Measurements from ENCODE around the gene LRRC2. TPM values are rescaled to one million over a fixed set of nuclear protein-coding genes. Genes with fewer than 3 reads are reported as not detected.

LRRC2 gene, protein sequence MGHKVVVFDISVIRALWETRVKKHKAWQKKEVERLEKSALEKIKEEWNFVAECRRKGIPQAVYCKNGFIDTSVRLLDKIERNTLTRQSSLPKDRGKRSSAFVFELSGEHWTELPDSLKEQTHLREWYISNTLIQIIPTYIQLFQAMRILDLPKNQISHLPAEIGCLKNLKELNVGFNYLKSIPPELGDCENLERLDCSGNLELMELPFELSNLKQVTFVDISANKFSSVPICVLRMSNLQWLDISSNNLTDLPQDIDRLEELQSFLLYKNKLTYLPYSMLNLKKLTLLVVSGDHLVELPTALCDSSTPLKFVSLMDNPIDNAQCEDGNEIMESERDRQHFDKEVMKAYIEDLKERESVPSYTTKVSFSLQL
- total RNA-seq: under 1 TPM in 1 of 2 donors, not detected in 1; 0.19 TPM

DNA sequence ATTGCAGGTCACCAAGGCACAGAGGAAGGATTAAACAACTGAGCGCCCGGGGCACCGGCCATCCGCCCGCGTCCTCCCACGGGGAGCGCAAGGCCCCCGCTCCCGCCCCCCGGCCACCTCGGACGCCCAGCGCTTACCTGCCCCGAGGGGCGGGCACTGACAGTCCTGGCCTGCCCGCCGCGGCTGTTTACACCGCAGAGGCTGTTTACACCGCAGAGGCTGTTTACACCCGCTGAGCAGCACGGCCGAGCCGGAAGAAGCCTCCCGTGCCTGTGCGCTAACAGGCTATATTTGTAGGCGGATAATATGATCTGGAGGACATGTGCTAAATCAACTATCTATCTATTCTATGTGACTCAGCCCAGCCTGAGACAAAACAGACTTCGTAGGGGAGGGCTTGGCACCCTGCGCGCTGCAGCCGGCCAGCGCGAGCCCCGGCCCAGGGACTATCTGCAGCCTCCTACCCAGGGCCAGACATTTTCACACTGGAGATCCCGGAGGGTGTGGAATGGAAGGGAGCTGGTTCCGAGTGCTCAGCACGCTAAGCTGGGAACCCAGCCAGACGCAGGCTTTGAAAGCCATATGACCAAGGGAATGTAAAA is at the start of gene LRRC2:
Gene LRRC2, minus strand, starts transcription at position 263 of the 602 bp plus-strand sequence. CDS start 14,711 bp downstream, outside the sequence.
- peaks cover 10% of the 10 kb centered on the region for H3K4me1 Mint-ChIP-seq (ENCODE audit: low read depth)
- no peak within 1 kb of the TSS for H3K27ac Mint-ChIP-seq
- H3K4me3 Mint-ChIP-seq: peak within 1 kb of the TSS; percentile 74 to 77
- H3K9me3 Mint-ChIP-seq: peaks cover 0 to 2% of the 10 kb centered on the region in 2 donors
- no peaks in the 10 kb centered on the region for H3K36me3 Mint-ChIP-seq (ENCODE audit: insufficient read depth in 2 of 2)
- H3K27me3 Mint-ChIP-seq (ENCODE audit: low read depth): peaks cover 48% of the 10 kb centered on the region
- DNase-seq: peak; percentile 18 to 19
- ATAC-seq (replicated peaks in 1 of 2): peak; percentile 69 to 70

DNA sequence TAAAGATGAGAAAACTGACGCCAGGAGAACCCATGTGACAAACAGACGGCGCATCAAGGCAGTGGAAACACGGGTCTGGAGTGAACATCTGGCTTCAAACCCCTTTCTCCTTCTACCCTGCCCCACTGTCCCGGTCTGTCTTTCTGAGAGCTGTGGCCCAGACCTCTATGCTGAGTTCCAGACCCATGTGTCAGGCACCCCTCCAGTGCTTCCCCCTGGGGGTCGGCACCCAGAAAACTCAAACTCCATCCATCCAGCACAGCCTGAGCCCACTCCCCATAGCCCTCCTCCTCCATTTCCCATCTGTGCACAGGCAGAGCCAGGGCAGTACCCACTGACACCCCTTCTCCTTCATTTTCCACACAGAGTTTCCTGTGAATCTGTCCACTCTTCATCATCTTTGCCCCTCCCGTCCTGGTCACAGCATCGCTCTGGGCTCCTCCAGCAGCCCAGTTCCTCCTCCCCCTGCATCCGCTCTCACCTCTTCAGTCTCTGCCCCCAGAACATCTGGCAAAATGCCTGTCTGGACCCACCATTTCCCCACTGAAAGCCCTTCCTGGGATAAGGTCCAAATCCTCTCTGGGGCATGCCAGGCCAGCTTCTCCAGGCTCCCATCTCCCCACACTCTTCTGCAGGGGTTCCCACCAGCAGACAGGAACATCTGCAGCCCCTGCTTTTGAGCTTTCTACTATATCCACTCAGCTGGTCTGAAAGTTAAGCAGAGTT is 49.1 kb upstream of the LRRC2 start:
- Mint-ChIP-seq H3K27me3 (ENCODE audit: low read depth) (peaks cover 14% of the 10 kb centered on the region), H3K27ac (no peak overlapping the region), H3K4me3 (no peak overlapping the region), H3K4me1 (ENCODE audit: low read depth) (no peaks in the 10 kb centered on the region), H3K9me3 (no peaks in the 10 kb centered on the region), H3K36me3 (ENCODE audit: insufficient read depth in 2 of 2) (no peaks in the 10 kb centered on the region)
- ATAC-seq (replicated peaks in 1 of 2) (no peak), DNase-seq (no peak)

DNA sequence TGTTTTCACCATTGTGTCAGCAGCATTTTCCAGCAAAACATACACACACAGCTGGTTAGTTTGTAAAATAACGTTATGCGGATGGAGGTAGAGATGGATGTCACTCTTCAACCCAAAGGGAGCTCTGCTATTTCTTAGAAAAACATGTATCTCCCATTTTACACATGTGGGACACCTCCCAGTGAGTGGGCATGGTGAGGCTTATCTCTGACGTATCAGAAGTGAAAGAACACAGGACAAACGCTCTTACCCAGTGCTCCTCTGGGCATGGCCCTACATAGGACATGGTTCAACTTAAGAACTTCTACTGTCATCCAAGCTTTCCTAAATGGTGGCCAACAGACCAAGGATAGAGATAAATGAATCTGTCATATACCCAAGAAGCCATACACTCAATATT is 48.3 kb upstream of the LRRC2 start:
- ATAC-seq (replicated peaks in 1 of 2) (no peak), DNase-seq (no peak)
- no peaks in the 10 kb centered on the region for H3K36me3 Mint-ChIP-seq (ENCODE audit: insufficient read depth in 2 of 2)
- no peaks in the 10 kb centered on the region for H3K9me3 Mint-ChIP-seq
- H3K27ac Mint-ChIP-seq: no peak overlapping the region
- H3K27me3 Mint-ChIP-seq (ENCODE audit: low read depth): peaks cover 9% of the 10 kb centered on the region
- H3K4me3 Mint-ChIP-seq: no peak overlapping the region
- H3K4me1 Mint-ChIP-seq (ENCODE audit: low read depth): no peaks in the 10 kb centered on the region

DNA sequence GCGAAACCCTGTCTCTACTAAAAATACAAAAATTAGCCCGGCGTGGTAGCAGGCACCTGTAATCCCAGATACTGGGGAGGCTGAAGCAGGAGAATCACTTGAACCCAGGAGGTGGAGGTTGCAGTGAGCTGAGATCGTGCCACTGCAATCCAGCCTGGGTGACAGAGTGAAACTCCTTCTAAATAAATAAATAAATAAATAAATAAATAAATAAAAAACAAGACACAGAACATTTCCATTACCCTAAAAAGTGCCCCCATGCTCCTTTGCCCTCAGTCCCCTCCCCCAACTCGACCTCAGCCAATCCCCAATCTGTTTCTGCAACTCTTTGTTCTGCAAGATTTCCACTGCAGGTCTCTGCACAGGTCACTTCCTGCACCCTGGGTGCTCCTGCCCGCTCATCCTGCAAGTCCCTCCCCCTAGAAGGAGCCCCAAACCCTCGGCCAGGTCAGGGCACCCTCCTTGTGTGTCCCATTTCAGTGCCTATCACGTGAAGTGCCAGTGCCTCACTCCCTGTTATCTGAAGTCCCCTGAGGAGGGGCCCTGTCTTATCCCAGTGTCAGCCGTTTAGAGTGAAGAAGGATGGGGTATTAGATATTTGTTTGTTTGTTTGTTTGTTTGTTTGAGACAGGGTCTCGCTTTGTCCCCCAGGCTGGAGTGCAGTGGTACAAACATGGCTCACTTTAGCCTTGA is 47.4 kb upstream of the LRRC2 start:
- no peaks in the 10 kb centered on the region for H3K4me1 Mint-ChIP-seq (ENCODE audit: low read depth)
- no peaks in the 10 kb centered on the region for H3K36me3 Mint-ChIP-seq (ENCODE audit: insufficient read depth in 2 of 2)
- DNase-seq (no peak), ATAC-seq (replicated peaks in 1 of 2) (no peak)
- H3K4me3 Mint-ChIP-seq: no peak overlapping the region
- H3K9me3 Mint-ChIP-seq: no peaks in the 10 kb centered on the region
- no peak overlapping the region for H3K27ac Mint-ChIP-seq
- H3K27me3 Mint-ChIP-seq (ENCODE audit: low read depth): peaks cover 9% of the 10 kb centered on the region

DNA sequence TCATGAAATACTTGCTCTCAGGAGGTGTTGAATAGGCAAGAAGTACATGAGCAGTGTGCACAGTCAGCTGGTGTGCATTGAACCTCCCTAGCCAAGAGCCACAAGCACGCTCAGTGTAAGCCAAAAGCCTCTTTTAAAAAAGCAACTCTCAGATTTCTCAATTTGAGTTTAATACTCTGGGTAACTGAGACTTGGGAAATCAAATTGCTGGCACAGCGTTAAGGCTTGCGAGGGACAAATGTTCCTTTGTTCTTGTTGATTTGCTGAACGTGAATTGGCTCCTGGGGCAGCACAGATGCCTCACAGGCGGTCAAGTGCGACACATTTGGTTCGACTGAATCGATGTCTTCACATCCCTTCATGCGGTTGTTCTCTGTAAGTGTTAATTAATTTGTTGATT is 46.2 kb upstream of the LRRC2 start, which contains the start of gene FAM240A:
Gene FAM240A, plus strand, starts transcription at position 202 of the 400 bp plus-strand sequence. Its CDS starts 159 bp downstream, at position 361.
- Mint-ChIP-seq H3K27me3 (ENCODE audit: low read depth) (peaks cover 9% of the 10 kb centered on the region), H3K4me1 (ENCODE audit: low read depth) (no peaks in the 10 kb centered on the region), H3K4me3 (no peak within 1 kb of the TSS), H3K27ac (no peak within 1 kb of the TSS), H3K36me3 (ENCODE audit: insufficient read depth in 2 of 2) (no peaks in the 10 kb centered on the region), H3K9me3 (no peaks in the 10 kb centered on the region)
- DNase-seq: no peak
- no peak for ATAC-seq (replicated peaks in 1 of 2)

DNA sequence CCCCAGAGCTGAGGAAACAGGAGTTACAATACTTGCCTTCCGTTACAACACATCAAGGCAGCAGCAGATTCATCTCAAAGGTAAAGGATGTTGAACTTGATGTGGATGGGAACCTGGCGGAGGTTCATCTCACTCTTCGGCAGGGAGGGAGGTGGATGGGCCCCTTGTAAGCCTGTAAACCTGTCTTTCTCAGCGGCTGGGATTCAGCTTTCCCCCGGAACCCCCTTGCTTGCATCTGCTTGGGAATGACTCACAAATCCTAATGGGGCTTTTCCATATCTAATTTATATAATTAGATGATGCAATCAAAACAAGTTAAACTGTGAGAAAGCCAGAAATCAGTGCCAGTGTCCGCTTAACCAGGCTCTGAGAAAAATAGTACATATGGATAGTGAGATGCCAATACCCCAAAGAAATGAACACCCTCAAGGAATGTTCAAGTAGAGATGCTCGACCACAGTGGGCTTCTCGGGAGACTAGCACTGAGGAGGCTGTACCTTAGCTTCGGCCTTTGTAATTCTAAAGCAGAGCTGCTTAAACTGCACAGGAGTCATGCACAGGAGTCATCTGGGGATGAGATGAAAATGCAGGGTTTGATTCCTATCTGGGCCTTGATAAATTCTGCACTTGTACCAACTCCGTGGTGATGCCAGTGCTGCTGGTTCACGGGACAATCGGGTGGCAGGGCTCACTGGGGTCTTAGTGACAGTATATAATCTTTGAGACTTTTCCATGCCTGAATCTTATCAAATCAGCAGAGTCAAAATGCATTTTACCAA is 44.0 kb upstream of the LRRC2 start:
- Mint-ChIP-seq H3K4me1 (ENCODE audit: low read depth) (no peaks in the 10 kb centered on the region), H3K27ac (no peak overlapping the region), H3K4me3 (no peak overlapping the region), H3K9me3 (no peaks in the 10 kb centered on the region), H3K36me3 (ENCODE audit: insufficient read depth in 2 of 2) (no peaks in the 10 kb centered on the region), H3K27me3 (ENCODE audit: low read depth) (peaks cover 1% of the 10 kb centered on the region)
- ATAC-seq (replicated peaks in 1 of 2) (no peak), DNase-seq (no peak)

DNA sequence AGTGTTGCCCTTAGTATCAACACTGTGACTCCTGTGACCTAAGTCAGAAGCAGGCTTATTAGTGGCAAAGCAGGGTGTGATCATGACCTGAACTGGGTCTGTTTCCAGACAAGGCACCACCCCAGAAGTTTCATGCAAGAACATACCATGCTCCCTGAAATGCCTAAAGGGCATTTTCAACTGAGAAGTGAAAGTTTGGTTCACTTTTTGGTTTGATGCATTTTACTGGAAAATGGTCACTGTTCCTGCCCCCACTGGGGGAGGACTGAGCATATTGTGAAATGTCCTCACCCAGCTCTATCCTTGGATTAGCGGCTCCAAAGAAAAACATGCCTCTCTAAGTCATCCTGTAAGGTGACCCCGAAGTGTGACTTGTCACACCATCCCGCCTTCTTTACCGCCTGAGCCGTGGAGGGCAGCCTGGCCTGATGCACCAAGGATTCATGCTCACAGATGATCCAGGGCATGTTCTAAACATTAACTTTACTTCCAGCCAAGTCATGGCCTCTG is 43.2 kb upstream of the LRRC2 start:
- no peaks in the 10 kb centered on the region for H3K9me3 Mint-ChIP-seq
- H3K4me1 Mint-ChIP-seq (ENCODE audit: low read depth): no peaks in the 10 kb centered on the region
- ATAC-seq (replicated peaks in 1 of 2) (no peak), DNase-seq (no peak)
- no peaks in the 10 kb centered on the region for H3K27me3 Mint-ChIP-seq (ENCODE audit: low read depth)
- no peak overlapping the region for H3K4me3 Mint-ChIP-seq
- H3K36me3 Mint-ChIP-seq (ENCODE audit: insufficient read depth in 2 of 2): no peaks in the 10 kb centered on the region
- no peak overlapping the region for H3K27ac Mint-ChIP-seq

DNA sequence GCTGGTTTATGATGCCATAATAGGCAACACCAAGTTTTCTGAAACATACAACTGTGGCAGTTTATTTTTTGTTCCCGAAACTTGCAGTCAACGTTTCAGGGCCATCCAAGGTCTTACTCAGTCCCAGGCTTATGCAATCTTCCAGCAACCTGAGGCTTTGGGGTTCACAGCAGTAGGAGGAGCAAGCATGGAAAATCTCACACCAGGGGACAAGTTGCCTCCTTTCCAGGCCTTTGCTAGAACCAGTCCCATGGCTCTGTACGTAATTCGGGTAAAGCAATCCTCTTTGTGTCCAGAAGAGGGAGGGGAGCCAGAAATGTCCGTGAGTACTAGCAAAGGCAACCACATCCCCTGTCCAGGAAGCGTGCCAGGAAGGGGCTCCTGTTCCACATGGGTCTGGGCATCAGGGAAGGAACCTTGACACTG is 41.5 kb upstream of the LRRC2 start:
- ATAC-seq (replicated peaks in 1 of 2) (no peak), DNase-seq (no peak)
- Mint-ChIP-seq H3K36me3 (ENCODE audit: insufficient read depth in 2 of 2) (no peaks in the 10 kb centered on the region), H3K4me3 (no peak overlapping the region), H3K9me3 (no peaks in the 10 kb centered on the region), H3K27me3 (ENCODE audit: low read depth) (no peaks in the 10 kb centered on the region), H3K27ac (no peak overlapping the region), H3K4me1 (ENCODE audit: low read depth) (no peaks in the 10 kb centered on the region)

DNA sequence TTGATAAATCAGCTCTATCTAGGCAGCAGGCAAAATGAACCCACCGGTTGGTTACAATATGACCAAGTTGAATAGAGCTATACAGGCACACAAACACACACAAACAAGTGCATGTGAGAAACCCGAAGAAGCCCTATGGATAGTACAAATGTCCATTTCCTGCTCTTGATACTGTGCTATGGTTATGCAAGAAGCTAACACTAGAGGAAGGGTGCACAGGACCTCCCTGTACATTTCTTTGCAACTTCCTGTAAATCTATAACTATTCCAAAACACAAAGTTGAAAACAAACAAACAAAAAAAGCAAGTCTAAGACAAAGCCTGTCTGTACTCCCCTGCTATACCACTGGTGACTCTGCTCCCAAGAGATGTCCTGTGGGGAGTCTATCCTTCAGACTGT is 38.0 kb upstream of the LRRC2 start:
- no peaks in the 10 kb centered on the region for H3K36me3 Mint-ChIP-seq (ENCODE audit: insufficient read depth in 2 of 2)
- no peaks in the 10 kb centered on the region for H3K27me3 Mint-ChIP-seq (ENCODE audit: low read depth)
- no peak overlapping the region for H3K27ac Mint-ChIP-seq
- ATAC-seq (replicated peaks in 1 of 2) (no peak), DNase-seq (no peak)
- no peak overlapping the region for H3K4me3 Mint-ChIP-seq
- no peaks in the 10 kb centered on the region for H3K9me3 Mint-ChIP-seq
- H3K4me1 Mint-ChIP-seq (ENCODE audit: low read depth): no peaks in the 10 kb centered on the region

DNA sequence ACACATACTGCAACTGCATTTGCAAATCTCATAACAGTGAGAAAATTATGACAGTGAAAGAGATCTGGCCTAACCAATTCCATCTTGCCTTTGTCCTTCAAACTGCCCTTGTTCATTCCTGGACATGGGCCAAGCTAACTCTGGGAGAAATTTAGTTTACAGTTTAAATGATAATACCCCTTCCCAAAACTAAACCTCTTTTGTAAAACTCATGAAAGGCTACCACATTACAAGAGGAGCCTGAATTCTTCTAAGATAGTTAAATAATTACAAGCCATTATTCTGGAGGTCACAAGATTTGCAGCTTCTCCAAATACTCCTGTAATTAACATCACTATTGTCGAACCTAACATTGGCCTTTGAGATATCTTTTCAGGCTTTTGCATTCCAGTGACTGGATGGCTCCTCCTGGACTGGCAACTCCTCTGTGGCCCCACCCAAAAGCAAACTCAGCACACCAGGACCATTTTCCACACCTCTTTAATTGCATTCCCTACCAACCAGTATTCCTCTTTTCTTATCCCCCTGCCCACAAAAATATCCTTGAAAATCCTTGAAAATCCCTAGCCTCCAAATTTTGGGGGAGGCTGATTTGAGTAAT is 37.4 kb upstream of the LRRC2 start:
- no peaks in the 10 kb centered on the region for H3K4me1 Mint-ChIP-seq (ENCODE audit: low read depth)
- no peak for ATAC-seq (replicated peaks in 1 of 2)
- H3K9me3 Mint-ChIP-seq: no peaks in the 10 kb centered on the region
- H3K36me3 Mint-ChIP-seq (ENCODE audit: insufficient read depth in 2 of 2): no peaks in the 10 kb centered on the region
- H3K27ac Mint-ChIP-seq: no peak overlapping the region
- H3K27me3 Mint-ChIP-seq (ENCODE audit: low read depth): no peaks in the 10 kb centered on the region
- no peak for DNase-seq
- H3K4me3 Mint-ChIP-seq: no peak overlapping the region

DNA sequence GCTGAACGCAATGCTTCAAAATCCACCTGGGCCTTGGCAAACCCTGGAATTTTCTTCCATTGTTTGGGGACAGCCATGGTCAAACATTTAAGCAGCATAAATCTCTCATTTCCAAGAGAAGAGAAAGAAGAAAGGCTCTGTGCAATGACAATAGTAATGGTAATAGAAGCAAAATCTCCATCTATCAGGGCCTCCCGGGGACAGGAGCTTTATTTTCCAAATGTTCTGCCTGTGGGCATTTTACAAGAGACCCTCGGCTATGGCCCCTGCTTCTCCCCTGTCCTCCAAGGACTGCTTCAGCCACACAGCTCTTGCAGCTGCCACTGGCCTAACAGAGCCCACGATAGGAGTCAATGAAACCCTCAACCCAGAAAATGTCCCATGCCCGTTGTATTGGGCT is 33.5 kb upstream of the LRRC2 start:
- no peak overlapping the region for H3K27ac Mint-ChIP-seq
- no peak for ATAC-seq (replicated peaks in 1 of 2)
- no peaks in the 10 kb centered on the region for H3K27me3 Mint-ChIP-seq (ENCODE audit: low read depth)
- no peak for DNase-seq
- no peaks in the 10 kb centered on the region for H3K4me1 Mint-ChIP-seq (ENCODE audit: low read depth)
- no peak overlapping the region for H3K4me3 Mint-ChIP-seq
- no peaks in the 10 kb centered on the region for H3K36me3 Mint-ChIP-seq (ENCODE audit: insufficient read depth in 2 of 2)
- H3K9me3 Mint-ChIP-seq: no peaks in the 10 kb centered on the region

DNA sequence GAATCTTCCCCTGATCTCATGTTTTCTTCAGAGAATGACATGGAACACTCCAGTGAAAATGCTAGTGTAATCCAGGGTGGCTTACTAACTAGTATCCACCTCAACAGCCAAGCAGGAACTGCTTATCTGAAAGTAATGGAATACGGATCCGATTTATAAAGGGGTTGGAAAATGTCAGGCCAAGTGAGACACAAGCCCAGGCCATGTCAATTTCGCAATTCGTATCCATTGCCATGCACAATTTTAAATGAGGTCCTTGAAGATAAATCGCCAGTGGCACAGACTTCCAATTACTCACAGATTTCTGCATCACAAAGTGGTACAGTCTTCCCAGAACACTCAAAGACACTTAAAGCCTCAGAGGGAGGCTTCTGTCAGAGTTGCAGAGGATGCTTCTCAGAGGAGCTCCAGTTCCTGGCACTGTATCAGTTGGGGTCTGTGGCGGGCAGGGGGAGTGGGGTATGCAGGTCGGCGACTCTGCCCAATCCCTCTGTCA is 29.8 kb upstream of the LRRC2 start:
- no peak for DNase-seq
- Mint-ChIP-seq H3K36me3 (ENCODE audit: insufficient read depth in 2 of 2) (no peaks in the 10 kb centered on the region), H3K4me1 (ENCODE audit: low read depth) (no peaks in the 10 kb centered on the region), H3K27ac (no peak overlapping the region), H3K27me3 (ENCODE audit: low read depth) (no peaks in the 10 kb centered on the region), H3K4me3 (no peak overlapping the region), H3K9me3 (no peaks in the 10 kb centered on the region)
- no peak for ATAC-seq (replicated peaks in 1 of 2)
